HepG2 (cell line): Measurements from ENCODE around the gene ALG14. TPM values are rescaled to one million over a fixed set of nuclear protein-coding genes. Genes with fewer than 3 reads are reported as not detected.

Source experiments
- AKAP8 ChIP-seq: sonication (generic); formaldehyde crosslinking; IDR thresholded peaks from 2 replicates; pipeline ENCODE4 v1.5.1; 2020; ENCODE audit warnings: mild to moderate bottlenecking, missing genetic modification reagents
- ARID2 ChIP-seq: sonication (generic); formaldehyde crosslinking; IDR thresholded peaks from 2 replicates; pipeline ENCODE4 v1.8.1; 2022; ENCODE audit warnings: mild to moderate bottlenecking, missing genetic modification reagents, borderline replicate concordance
- CBX1 ChIP-seq: IDR thresholded peaks from one replicate; pipeline ENCODE4 v1.6.1; 2016; ENCODE audit warnings: antibody characterized with exemption, low read depth
- CEBPG ChIP-seq: IDR thresholded peaks from 2 replicates; pipeline ENCODE4 v1.6.1; 2016
- CERS6 ChIP-seq: sonication (generic); formaldehyde crosslinking; IDR thresholded peaks from 2 replicates; pipeline ENCODE4 v1.5.0; 2020; ENCODE audit warnings: missing genetic modification reagents
- EHMT2 ChIP-seq: fragments of 200-600 bp; sonication (generic); IDR thresholded peaks from 2 replicates; pipeline ENCODE4 v1.7.0; 2017; ENCODE audit warnings: antibody characterized with exemption, low read depth, low read length, borderline replicate concordance
- KMT2A ChIP-seq: sonication (generic); formaldehyde crosslinking; IDR thresholded peaks from 2 replicates; pipeline ENCODE4 v1.4.0; 2020; ENCODE audit warnings: missing genetic modification reagents
- MED8 ChIP-seq: sonication (generic); formaldehyde crosslinking; IDR thresholded peaks from 2 replicates; pipeline ENCODE4 v1.8.1; 2023; ENCODE audit warnings: mild to moderate bottlenecking, missing genetic modification reagents; ENCODE audit not compliant: insufficient replicate concordance
- POGZ ChIP-seq: sonication (generic); formaldehyde crosslinking; IDR thresholded peaks from 2 replicates; pipeline ENCODE4 v1.4.0; 2020; ENCODE audit warnings: mild to moderate bottlenecking, missing genetic modification reagents
- TCF7 ChIP-seq: sonication (generic); IDR thresholded peaks from 2 replicates; pipeline ENCODE4 v1.6.1; 2016; ENCODE audit warnings: antibody characterized with exemption, low read depth
- ZBTB21 ChIP-seq: sonication (generic); formaldehyde crosslinking; IDR thresholded peaks from 2 replicates; pipeline ENCODE4 v1.4.0; 2020; ENCODE audit warnings: missing genetic modification reagents
- ZMAT3 ChIP-seq: sonication (generic); formaldehyde crosslinking; conservative IDR thresholded peaks from 2 replicates; pipeline ENCODE4 v1.7.0; 2021; ENCODE audit warnings: missing genetic modification reagents
- ZNF296 ChIP-seq: sonication (generic); formaldehyde crosslinking; conservative IDR thresholded peaks from 2 replicates; pipeline ENCODE4 v1.5.0; 2020; ENCODE audit warnings: mild to moderate bottlenecking, missing genetic modification reagents
- ZNF33A ChIP-seq: sonication (generic); formaldehyde crosslinking; IDR thresholded peaks from 2 replicates; pipeline ENCODE4 v1.5.1; 2020; ENCODE audit warnings: missing genetic modification reagents, mild to moderate bottlenecking, moderate library complexity, borderline replicate concordance
- ZNF354B ChIP-seq: sonication (generic); formaldehyde crosslinking; IDR thresholded peaks from 2 replicates; pipeline ENCODE4 v1.8.0; 2022; ENCODE audit warnings: mild to moderate bottlenecking, missing genetic modification reagents
- ZNF513 ChIP-seq: sonication (generic); formaldehyde crosslinking; conservative IDR thresholded peaks from 2 replicates; pipeline ENCODE4 v1.5.0; 2020; ENCODE audit warnings: missing genetic modification reagents
- ZNF619 ChIP-seq: sonication (generic); formaldehyde crosslinking; IDR thresholded peaks from 2 replicates; pipeline ENCODE4 v1.4.0; 2020; ENCODE audit warnings: mild to moderate bottlenecking, missing genetic modification reagents
- ZNF639 ChIP-seq: conservative IDR thresholded peaks from 2 replicates; pipeline ENCODE4 v1.6.1; 2018; ENCODE audit warnings: missing genetic modification reagents
- ZNF749 ChIP-seq: sonication (generic); formaldehyde crosslinking; IDR thresholded peaks from 2 replicates; pipeline ENCODE4 v1.8.0; 2022; ENCODE audit warnings: mild to moderate bottlenecking, missing genetic modification reagents, moderate library complexity, borderline replicate concordance
- ZNF839 ChIP-seq: sonication (generic); formaldehyde crosslinking; IDR thresholded peaks from 2 replicates; pipeline ENCODE4 v1.4.0; 2020; ENCODE audit warnings: missing genetic modification reagents, mild to moderate bottlenecking, borderline replicate concordance
- ZSCAN22 ChIP-seq: sonication (generic); formaldehyde crosslinking; IDR thresholded peaks from 2 replicates; pipeline ENCODE4 v1.4.0; 2020; ENCODE audit warnings: mild to moderate bottlenecking, missing genetic modification reagents
- polyA plus RNA-seq, 8 experiments: library from polyadenylated mRNA; depleted of rRNA in 3 of 8; stranded (reverse) in 7 of 8; unstranded in 1 of 8; fragments of >200 nt; fragmentation: Illumina TruSeq in 4 of 8; extraction: Trizol in 4 of 8; gene quantifications; 2 replicates each; pipeline versions ENCODE4 v1.2.1 to v1.2.3, GENCODE V29; 2011 to 2016; ENCODE audit warnings: low read depth in 4 of 8, missing spikeins in 1 of 8, mixed read lengths in 1 of 8; ENCODE audit not compliant: insufficient read depth in 1 of 8
- total RNA-seq, 5 experiments: library from RNA; depleted of rRNA; stranded (reverse); fragments of >200 nt; fragmentation: Illumina TruSeq; extraction: Trizol; gene quantifications; 2 replicates each; pipeline ENCODE4 v1.2.3, GENCODE V29; 2016; ENCODE audit warnings: low read depth in 1 of 5
- TF ChIP-seq, protein P1 (sequence below): sonication (generic); formaldehyde crosslinking; IDR thresholded peaks from 2 replicates; pipeline ENCODE4 v1.4.0; 2020; ENCODE audit warnings: missing genetic modification reagents
- TF ChIP-seq, protein P2 (sequence below): sonication (generic); formaldehyde crosslinking; IDR thresholded peaks from 2 replicates; pipeline ENCODE4 v1.5.0; 2020; ENCODE audit warnings: mild to moderate bottlenecking, missing genetic modification reagents, moderate library complexity

The ALG14 gene
- total and polyA plus RNA-seq, 2 of the 13 experiments (the other 11 are each of a cell fraction or from before 2014, with no cell fraction given): 4.5 to 12.7 TPM

DNA sequence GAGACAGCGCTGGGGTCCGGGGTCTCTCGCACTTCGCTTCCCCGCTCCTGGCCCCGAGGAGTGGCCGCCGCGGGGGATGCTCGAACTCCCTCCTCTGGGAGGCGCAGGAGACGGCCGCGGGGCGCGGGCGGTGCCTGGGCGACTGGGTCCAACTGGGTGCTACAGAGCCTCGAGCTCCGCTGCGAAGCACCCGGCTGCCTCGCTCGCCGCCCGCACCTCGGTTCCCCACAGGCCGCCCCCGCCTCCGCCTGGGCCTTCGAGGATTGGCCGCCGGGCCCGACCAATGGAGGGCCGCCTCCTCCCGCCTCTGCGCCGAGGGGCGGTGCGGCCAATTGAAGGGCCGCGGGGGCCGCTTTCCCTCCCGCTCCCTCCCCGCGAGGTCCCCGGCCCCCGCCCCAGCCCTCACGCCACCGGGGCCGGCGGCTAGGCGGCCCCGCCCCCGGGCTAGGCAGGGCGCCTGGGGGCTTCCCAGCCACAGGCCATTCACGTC is 145.8 kb downstream of the ALG14 start, which contains the start of gene CNN3 (continued):
- TF ChIP-seq ZNF513 (CRISPR knock-in tag): no peak
- 0 out of 2 replicates have a peak, but pooled peaks have one; percentile 63 for TF ChIP-seq ZNF354B (CRISPR knock-in tag)
- TF ChIP-seq EHMT2: no peak
- TF ChIP-seq ZNF33A (CRISPR knock-in tag): no peak
- 0 out of 2 replicates have a peak, but pooled peaks have one; percentile 36 for TF ChIP-seq ZNF296 (CRISPR knock-in tag)
- TF ChIP-seq POGZ (CRISPR knock-in tag): peak; percentile 64
- TF ChIP-seq, protein P1, sequence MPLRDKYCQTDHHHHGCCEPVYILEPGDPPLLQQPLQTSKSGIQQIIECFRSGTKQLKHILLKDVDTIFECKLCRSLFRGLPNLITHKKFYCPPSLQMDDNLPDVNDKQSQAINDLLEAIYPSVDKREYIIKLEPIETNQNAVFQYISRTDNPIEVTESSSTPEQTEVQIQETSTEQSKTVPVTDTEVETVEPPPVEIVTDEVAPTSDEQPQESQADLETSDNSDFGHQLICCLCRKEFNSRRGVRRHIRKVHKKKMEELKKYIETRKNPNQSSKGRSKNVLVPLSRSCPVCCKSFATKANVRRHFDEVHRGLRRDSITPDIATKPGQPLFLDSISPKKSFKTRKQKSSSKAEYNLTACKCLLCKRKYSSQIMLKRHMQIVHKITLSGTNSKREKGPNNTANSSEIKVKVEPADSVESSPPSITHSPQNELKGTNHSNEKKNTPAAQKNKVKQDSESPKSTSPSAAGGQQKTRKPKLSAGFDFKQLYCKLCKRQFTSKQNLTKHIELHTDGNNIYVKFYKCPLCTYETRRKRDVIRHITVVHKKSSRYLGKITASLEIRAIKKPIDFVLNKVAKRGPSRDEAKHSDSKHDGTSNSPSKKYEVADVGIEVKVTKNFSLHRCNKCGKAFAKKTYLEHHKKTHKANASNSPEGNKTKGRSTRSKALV (CRISPR knock-in tag): no peak; the same call in 1 of the 2 replicates
- TF ChIP-seq ZNF749: peak; percentile 50; the same call in 1 of the 2 replicates
- TF ChIP-seq ZMAT3: peak; percentile 73
- TF ChIP-seq TCF7: 0 out of 2 replicates have a peak, but pooled peaks have one; percentile 17
- TF ChIP-seq CBX1: no peak
- TF ChIP-seq ZNF839 (CRISPR knock-in tag): no peak
- TF ChIP-seq CERS6 (CRISPR knock-in tag): no peak
- no peak for TF ChIP-seq ZBTB21 (CRISPR knock-in tag)
- TF ChIP-seq ARID2 (CRISPR knock-in tag): peak; percentile 97
- no peak; the same call in 1 of the 2 replicates for TF ChIP-seq AKAP8 (CRISPR knock-in tag)
- TF ChIP-seq, protein P2, sequence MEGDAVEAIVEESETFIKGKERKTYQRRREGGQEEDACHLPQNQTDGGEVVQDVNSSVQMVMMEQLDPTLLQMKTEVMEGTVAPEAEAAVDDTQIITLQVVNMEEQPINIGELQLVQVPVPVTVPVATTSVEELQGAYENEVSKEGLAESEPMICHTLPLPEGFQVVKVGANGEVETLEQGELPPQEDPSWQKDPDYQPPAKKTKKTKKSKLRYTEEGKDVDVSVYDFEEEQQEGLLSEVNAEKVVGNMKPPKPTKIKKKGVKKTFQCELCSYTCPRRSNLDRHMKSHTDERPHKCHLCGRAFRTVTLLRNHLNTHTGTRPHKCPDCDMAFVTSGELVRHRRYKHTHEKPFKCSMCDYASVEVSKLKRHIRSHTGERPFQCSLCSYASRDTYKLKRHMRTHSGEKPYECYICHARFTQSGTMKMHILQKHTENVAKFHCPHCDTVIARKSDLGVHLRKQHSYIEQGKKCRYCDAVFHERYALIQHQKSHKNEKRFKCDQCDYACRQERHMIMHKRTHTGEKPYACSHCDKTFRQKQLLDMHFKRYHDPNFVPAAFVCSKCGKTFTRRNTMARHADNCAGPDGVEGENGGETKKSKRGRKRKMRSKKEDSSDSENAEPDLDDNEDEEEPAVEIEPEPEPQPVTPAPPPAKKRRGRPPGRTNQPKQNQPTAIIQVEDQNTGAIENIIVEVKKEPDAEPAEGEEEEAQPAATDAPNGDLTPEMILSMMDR (CRISPR knock-in tag): peak; percentile 39
- TF ChIP-seq CEBPG (CRISPR knock-in tag): peak; percentile 31
- no peak for TF ChIP-seq ZSCAN22
- TF ChIP-seq KMT2A (CRISPR knock-in tag): peak; percentile 46; the same call in 1 of the 2 replicates
- peak; percentile 48 for TF ChIP-seq MED8
- TF ChIP-seq ZNF639 (CRISPR knock-in tag): 0 out of 2 replicates have a peak, but pooled peaks have one; percentile 47
- peak; percentile 15 for TF ChIP-seq ZNF619 (CRISPR knock-in tag)
